ENCODE results near the gene FAM78A.
"Not testable (repeated sequence)": the region's sequence is repeated elsewhere in the genome, so short reads cannot be mapped to it uniquely, and the experiment has no call there.

Gene FAM78A

DNA sequence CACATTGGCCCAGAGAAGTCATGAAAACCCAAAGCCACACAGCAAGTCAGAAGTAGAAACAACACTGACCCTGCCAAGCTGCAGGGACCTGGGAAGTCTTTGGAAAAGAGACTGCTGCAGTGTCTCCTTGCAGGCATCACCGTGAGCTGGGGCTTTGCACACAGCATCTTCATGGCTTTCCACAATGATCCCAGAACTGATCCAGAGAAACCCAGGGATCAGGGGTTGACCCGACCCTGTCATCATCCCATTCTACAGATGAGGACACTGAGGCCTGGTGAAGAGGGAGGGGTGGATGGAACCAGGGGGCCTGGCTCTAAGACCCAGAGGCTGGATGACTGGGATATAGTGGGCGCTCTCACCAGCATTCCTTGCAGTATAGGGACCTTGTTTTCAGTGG is 4.3 kb upstream of the FAM78A start:
- DNase-seq (ENCODE audit: low spot score), result no peak

DNA sequence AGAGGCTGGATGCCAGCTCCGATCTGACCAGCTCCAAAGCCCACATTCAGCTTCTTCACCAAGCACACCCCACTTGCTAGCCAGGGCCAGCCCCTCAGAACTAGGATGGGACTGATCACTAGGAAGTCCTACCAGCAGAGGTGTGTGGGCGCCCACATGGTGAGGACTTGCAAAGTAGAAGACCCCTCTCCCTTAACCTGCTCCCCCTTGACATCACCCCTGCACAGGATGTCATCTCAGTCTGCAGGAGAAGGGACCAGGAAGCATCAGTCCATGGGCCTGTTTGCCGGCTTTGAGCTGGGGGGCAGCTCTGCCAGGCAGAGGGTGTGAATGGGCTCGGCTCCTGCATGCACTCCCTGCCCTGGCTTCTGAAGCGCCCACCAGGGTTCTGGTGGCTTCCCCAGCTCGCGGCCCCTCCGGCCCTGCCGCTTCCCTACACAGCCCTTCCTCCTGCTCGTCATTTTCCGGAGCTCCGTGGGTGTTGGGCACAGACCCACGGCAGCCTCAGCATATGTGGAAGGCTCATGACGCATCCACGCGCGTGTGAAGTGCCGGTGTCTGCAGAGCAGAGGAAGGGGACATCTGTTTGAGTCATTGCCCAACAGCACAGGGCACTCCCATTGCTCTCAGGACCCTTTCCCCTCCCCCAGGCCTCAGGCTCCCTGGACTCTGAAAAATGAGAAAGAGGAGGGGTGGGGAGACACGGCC is 3.7 kb upstream of the FAM78A start:
- DNase-seq (ENCODE audit: low spot score), result no peak

DNA sequence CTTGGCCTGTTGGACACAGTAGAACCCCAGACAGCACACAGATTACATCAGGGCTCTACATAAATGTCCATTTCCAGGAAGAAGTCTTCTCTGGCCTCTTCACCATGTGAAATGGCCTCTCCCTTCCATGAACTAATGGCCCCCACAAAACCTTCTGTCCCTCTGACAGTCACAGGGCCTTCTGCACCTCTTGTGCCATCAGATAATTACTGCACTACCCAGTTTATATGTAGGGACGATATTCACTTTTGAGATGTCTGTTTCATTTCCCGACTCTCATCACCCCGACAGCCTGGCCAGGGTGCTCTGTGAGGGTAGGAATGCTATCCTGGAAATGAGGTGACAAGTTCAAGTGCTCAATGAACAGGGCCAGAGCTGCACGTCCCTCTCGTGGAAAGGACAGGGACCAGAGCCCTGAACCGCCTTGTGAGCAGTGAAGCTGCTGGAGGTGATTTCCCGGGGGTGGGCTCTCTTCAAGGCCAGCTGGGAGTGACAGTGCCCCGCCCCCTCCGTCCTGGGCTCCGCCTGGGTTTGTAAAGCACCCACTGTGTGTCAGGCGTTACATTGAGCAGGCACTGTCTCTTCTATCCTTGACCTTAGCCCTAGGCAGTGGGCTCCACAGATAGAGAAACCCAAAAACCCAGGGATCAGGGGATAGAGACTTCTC is 3.0 kb upstream of the FAM78A start:
- no peak for DNase-seq (ENCODE audit: low spot score)

DNA sequence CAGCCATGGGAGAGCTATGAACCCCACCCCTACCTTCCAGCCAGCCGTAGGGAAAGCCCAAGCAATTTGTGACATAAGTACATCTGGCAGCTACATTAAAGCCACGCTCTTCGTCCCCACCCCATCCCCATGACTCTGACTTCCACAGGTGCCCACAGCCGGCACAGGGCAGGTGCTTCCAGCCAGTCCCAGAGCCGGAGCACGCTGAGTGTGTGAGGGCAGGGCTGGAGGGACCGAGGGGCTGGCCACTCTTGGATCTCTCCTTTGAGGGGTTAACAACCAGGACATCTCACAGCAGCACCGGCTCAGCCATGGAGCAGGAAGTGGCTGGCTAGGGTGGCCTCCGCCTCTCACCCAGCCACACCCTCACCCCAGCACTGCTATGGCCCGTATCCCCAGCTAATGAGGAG is 2.4 kb upstream of the FAM78A start:
- DNase-seq (ENCODE audit: low spot score), result no peak

DNA sequence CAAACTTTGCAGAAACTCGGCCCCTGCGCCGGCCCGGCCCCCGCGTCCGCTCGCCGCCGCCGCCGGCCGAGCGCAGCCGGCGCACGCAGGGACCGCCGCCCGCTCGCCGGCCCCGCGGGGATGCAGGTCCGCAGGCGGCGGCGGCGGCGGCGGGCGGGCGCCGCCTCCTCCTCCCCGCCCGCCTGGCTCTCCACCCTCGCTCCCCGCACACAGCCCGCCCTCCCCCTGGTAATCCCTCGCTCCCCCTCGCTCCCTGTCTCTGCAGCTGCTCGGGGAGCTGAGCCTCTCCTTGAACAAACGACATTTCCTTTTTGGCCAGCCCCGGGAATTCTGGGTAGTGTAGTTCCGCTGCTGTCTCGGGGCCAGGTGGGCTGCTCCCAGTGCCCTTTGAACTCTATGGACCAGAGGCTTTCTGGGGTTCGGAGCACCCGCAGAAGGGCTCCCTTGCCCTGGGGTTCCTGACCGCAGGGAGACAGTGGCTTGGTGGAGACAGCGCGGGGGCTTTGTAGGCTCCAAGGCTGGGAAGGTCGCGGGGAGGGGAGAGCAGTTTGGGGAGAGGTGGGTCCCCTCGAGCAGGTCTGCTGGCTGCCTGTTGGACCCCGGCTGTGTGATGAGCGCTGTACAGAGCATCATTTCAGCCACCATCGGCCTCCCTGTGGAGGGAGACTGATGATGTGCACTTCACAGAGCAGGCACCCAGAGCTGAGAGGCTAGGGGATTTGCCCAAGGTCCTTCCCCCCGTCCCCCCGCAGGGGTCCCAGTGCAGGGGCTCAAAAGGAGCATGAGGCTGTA is 1.8 kb upstream of the FAM78A start:
- peak; percentile 92 for DNase-seq (ENCODE audit: low spot score)

DNA sequence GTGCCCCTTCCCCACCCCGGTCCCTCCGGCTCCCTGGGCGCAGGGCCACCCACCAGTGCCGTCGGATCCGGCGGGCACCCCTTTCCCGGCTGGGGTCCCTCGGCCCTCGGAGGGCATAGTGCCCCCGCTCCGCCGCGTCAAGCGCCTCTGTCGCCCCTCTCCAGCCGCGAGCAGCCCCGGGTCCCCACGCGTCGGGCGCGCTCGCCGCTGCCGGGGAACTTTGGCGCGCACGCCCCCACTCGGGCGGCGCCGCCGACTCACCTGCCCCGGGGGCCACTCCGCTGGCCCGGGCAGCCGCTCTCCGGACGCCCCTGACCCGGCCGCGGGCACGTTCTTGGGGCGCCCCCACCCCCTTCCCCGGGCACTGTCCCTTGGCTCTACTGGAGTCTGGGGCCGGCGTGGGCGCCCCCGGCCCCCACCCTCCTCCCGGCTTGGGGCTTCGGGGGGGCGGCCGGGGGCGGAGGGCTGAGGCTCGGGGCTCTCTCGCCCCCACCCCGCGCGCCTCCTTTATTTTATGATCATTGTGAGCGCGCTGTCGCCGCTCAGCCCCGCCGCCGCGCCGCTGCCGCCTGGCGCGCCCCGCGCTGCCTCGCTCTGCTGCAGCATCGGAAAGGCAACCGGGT is 1.1 kb upstream of the FAM78A start:
- no peak for DNase-seq (ENCODE audit: low spot score)

DNA sequence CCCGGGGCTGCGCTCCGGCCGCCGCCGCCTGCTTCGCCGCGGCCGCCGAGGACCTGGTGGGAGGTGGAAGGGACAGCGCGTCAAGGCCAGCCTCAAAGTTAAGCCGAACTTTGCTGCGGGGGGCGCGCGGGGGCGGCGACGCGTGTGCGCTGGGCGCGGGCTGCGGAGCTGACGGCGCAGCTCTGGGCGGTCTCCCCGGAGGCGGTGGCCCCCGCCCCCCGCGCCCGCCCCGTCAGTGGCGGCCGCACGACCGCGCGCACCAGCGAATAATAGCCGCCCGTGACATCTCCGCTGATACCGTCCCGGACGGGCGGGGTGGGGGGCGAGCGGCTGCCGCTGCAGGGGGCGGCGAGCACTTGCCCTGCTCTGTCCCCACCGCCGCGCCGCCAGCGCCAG is 579 bp upstream of the FAM78A start:
- no peak for DNase-seq (ENCODE audit: low spot score)

DNA sequence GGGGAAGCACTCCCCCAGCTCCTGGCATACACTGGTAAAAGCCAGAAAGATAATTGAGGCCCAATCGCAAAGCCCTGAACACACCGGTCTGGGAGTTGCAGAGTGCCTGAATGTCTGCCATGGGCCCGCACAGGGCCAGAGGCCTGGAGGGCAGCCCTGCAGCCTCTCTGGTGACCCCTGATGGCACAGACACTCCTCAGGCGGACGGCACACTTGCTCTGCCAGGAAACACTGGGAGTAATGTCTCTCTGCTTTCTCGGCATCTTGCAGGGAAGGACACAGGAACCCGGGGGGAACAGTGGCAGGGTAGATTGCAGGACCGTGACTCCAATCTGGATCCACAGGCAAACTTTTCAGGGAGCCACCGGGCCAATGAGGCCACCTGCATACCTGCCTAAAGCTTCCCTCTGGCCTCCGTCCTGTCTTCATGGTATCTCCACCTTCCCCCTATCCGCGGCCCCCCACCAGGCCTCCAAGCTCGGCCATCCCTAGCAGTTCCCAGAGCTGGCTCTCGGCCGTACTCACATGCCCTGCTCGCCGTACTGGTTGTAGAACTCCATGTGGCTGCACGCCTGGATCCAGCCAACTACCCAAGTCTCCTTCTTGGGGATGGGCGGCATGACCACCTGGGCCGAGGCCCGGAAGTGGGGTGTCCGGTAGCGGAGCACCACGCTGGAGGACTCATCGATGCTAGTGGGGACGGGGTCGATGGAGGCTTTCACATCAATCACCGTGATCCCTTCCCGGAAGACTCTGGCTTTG is 797 bp downstream of the FAM78A start:
- DNase-seq (ENCODE audit: low spot score), result no peak

DNA sequence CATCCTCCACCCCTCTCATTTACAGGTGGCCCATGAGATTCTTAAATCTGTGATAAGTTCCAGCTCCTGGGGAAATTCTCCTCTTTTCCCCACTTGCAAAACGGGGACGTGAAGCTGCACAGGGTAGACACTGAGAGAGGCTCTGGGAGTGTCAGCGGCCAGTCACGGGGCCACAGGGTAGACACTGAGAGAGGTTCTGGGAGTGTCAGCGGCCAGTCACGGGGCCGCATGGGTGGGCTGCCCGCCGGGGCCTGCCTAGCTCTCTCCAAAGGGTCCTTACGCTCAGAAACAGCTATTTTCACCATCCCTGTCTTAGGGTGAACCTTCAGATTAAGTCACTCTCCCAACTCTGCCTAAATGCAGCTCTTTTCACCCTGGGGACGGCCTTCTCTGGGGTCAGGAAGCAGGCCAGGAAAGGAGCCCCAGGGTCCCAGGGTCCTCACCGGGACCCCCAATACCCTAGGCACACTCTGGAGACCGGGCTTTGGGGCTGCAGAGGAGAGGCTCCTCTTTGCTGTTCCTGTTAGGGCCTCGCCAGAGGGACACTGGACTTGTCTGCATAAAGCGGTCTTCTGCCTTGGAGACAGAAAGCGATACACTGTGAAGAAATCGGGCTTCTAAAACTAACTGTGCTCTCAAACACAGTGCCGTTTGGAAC is 1.5 kb downstream of the FAM78A start:
- DNase-seq (ENCODE audit: low spot score), result no peak

DNA sequence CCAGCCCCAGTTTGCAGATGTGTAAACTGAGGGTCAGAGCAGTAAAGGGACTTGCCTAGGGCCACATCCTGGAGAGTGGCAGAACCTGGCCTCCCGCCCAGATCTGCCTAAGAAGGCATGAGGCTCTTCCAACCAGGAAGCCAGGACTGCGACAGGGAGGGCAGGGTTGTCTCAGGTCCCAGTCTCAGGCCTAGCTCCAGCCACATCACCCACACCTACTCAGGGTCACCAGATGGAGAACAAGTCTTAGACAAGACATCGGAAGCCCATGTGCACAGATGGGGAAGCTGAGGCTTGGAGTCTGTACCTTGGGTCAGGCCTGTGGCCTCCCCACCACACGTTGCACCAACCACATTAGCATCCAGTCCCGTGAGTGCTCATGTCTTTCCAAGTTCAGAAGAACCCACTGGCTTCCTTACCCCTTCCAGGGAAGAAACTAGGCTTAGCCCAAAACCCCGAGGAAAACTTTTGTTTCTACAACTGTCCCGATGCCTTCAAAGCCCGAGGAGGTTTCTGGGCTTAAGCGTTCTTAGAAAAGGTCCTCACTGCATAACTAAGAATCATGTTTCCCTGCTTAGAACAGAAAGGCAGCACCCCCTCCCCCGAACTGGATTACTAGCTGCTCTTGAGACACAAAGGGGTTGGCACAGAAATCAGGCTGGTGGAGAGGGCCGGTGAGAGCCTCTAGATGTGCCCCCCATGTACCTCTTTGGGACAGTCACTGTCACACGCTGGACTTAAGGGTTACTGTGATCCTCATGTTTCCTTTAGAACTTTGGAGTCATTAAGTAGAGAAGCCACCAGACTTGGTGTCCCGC is 2.2 kb downstream of the FAM78A start:
- DNase-seq (ENCODE audit: low spot score), result no peak

DNA sequence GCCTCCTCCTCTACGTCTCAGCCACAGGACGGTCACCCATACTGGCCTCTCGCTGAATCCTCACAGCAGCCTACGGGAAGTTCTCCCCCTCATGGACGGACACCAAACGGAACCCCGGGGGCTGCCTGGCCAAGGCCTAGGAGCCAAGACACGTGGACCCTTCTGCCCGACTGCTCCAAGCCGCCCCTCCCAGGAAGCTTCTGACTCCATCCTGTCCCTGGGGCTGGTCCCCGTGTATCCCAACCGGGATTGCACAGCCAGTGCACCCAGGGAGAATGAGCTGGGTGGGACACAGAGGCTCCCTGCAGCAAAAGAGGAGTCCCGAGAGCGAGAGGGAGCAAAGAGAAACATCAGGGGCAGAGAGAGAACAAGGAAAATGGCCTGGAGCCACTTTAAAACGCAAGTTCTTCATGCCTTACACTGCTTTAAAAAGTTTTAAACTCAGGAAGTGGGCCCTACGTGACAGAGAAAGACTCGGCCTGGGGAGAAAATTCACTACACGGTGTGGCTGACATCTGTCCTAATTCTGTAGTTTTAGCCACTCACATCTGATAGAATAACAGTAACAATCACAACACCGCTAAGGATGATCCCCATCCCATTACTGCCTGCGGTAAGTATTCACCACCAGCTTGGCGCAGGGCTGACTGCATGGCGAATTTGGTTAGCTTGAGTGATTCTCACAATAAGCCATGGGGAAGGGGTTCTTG is 3.0 kb downstream of the FAM78A start:
- DNase-seq (ENCODE audit: low spot score), result no peak

DNA sequence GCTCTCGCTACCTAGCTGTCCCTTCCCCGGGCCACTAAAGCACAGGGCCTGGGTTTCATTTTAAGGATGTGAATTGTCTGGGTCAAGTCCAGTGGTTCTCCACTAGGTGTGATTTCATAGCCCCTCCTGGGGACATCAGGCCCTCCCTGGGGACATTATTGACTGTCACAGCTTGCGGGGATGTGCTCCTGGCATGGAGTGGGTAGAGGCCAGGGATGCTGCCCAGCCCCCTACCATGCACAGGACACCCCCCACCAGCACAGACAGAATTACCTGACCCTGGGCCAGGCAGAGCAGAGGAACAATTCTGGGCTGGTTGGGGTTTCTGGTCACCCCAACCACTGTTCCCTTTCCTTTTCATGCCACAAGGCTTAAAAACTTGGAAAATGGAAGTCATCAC is 4.1 kb downstream of the FAM78A start:
- no peak for DNase-seq (ENCODE audit: low spot score)

DNA sequence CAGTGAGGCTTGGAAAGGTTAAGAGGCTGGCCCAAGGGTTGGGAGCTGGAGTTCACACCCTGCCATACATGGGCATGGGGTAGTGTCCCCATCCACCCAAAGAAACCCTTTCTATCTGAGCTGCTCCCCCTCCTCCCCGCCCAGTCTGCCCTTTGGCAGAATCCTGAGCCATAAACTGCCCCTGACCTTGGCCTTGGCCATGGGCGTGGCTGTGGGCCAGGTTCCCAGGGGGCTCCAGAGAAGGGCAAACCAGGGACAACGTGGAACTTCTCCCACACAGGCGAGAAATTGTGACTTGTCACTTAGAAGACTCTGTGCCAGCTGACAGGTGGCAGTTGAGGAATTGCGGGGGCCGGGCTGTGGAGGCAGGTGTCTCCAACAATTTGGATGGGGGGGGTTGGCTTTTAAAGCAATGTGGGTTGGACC is 4.8 kb downstream of the FAM78A start:
- DNase-seq (ENCODE audit: low spot score), result no peak

DNA sequence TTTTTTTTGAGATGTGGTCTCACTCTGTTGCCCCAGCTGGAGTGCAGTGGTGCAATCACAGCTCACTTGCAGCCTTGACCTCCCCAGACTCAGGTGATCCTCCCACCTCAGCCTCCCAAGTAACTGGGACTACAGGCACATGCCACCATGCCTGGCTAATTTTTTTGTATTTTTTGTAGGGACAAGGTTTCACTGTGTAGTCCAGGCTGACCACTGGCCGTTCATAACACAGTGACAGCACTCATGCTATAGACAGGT is 5.4 kb downstream of the FAM78A start:
- DNase-seq (ENCODE audit: low spot score), result not testable (repeated sequence)

DNA sequence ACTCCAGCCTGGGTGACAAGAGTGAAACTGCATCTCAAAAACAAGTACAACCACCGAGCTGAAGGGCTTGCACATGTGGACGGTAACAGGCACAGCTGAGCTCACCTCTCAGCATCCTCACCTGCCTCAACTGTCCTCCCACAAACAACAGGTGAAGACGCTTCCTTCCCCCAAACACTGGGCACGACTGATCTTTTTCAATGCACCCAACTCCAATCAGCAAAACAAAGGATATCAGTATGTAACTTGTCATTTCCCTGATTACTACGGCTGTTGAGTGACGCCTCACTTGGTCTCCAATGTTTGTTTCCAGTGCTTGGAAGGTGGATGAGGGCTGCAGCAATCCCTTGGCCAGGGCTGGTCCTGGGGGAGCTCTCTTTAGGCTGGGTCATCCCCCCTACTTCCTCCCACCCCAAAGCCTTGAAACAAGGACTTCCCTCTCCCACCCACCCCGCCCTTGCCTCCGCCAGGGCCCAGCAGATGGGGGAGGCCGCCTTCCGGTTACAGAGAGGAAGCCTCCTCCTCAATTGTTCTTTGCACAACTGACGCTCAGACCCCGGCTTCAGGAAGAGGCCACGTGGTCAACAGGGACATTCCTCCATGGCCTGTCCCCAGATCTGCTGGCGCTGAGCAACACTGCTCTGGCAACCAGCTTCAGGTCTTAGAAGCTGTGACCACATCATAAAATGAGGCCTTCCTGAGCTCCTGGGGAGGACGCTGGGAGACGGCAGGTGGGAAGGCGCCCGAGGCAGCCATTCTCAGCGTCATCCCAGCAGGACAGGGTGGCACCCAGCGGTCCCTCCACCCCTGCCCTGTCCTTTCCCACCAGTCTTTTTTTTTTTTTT is 5.9 kb downstream of the FAM78A start:
- peak; percentile 54 for DNase-seq (ENCODE audit: low spot score)

DNA sequence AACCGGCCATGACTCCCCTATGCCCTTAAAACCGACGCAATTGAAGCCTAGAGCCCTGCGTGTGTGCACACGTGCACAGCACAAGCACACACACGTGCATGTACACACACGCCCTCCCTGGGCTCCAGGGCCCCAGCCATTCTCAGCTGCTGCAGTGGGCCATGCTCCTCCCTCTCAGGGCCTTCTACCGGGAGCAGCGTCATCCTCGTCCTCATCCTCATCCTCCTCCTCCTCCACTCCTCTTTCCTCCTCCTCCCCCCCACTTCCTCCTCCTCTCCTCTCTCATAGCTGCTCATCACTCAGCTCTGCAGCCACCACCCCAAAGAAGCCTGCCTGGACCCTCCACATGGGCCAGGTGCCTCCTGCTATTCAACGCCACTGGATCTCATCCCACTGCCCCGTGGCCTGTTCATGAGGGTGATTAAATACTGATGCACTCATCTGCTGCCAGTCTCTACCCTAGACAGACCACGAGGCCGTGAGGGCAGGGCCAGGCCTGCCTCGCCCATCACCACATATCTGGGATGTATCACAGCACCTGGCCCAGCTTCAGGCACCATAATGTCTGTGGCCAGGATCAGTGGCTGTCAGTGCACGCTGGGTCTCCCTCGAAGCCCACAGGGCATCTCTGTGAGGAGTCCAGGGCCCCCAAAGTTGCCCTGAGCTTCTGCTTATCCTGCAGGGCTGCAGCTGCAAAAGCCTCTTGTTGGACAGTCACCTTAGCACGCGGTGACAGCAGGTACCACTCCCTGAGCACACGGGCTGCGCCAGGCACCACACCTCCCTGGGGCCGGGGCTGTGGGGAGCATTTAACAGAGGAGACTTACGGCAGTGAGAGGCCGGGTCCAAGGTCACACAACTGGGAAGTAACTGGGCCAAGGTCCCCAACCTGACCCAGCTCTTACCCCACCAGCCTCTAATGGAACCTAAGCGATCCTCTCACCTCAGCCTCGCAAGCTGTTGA is 9.8 kb downstream of the FAM78A start:
- DNase-seq (ENCODE audit: low spot score), result no peak

DNA sequence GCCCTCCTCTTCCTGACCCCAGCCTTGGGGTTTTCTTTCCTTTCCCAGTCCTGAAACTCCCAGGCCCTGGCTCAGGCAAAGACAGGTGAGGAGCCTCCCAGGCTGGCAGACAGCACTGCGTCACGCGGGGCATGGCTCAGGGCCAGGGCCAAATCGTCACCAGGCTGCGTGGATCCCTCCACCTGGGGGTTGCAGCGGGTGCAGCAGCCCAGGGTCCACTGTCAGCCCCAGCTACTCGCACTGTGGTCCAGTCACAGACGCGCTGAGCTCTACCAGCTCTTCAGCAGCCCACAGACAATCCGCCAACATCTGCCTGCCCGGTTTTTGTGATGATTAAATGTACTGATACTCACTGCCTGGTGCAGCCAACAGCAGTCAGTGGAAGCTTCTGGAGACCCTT is 12.1 kb downstream of the FAM78A start:
- no peak for DNase-seq (ENCODE audit: low spot score)

DNA sequence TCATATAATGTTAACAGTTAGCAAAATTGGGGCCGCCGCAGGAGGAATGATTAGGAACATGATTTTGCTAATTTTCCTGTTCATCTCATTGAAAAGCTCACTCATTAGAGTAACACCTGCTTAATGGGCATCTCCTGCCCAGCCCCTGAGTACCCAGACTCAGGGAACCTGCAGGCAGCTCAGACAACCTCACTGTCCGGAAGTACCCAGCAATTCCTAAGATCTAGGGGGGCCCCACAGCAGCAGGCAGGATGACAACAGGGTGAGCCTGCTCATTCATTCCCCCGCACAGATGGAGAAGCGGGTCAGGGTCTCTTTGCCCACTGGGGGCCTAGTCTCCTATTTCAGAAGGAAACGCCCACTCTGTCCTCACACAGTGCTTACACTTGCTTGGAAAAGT is 12.6 kb downstream of the FAM78A start:
- DNase-seq (ENCODE audit: low spot score), result no peak
